H9 (cell line): ENCODE results near the gene PITPNM1. TPM values are rescaled to one million over a fixed set of nuclear protein-coding genes. Genes with fewer than 3 reads are reported as not detected.

Experiments used
- DNase-seq: peaks from one replicate; pipeline ENCODE4 v3.0.0-alpha.2; 2017
- H2AFZ ChIP-seq: one replicate; pipeline ENCODE4 v1.6.1; 2013; ENCODE audit warnings: mild to moderate bottlenecking, low read length, control low read depth, moderate library complexity
- H2AK5ac ChIP-seq: 2 replicates; pipeline ENCODE4 v1.6.1; 2013; ENCODE audit warnings: low read length, control low read depth, mixed read lengths; ENCODE audit not compliant: insufficient read length
- H2BK120ac ChIP-seq: one replicate; pipeline ENCODE4 v1.6.1; 2013; ENCODE audit warnings: low read depth, mild to moderate bottlenecking, low read length, control low read depth, inconsistent platforms; ENCODE audit not compliant: poor library complexity, severe bottlenecking
- H2BK12ac ChIP-seq: 2 replicates; pipeline ENCODE4 v1.6.1; 2013; ENCODE audit warnings: low read length, control low read depth, mixed read lengths, low read depth; ENCODE audit not compliant: insufficient read length
- H2BK15ac ChIP-seq: 2 replicates; pipeline ENCODE4 v1.6.1; 2013; ENCODE audit warnings: low read depth, low read length, control low read depth
- H2BK20ac ChIP-seq: one replicate; pipeline ENCODE4 v1.6.1; 2013; ENCODE audit warnings: low read depth, mild to moderate bottlenecking, low read length, control low read depth, inconsistent platforms; ENCODE audit not compliant: poor library complexity, severe bottlenecking
- H2BK5ac ChIP-seq: 2 replicates; pipeline ENCODE4 v1.6.1; 2013; ENCODE audit warnings: low read length, control low read depth, mixed read lengths; ENCODE audit not compliant: insufficient read length
- H3K14ac ChIP-seq: 2 replicates; pipeline ENCODE4 v1.6.1; 2013; ENCODE audit warnings: low read length, control low read depth; ENCODE audit not compliant: insufficient read depth
- H3K18ac ChIP-seq: 2 replicates; pipeline ENCODE4 v1.6.1; 2013; ENCODE audit warnings: low read depth, mild to moderate bottlenecking, mixed read lengths, low read length, control low read depth; ENCODE audit not compliant: insufficient read length
- H3K23ac ChIP-seq: 2 replicates; pipeline ENCODE4 v1.6.1; 2013; ENCODE audit warnings: low read length, control low read depth, mixed read lengths, low read depth; ENCODE audit not compliant: insufficient read length
- H3K23me2 ChIP-seq: 2 replicates; pipeline ENCODE4 v1.6.1; 2013; ENCODE audit warnings: low read depth, mild to moderate bottlenecking, mixed read lengths, low read length, control low read depth; ENCODE audit not compliant: insufficient read length, poor library complexity, severe bottlenecking
- H3K27ac ChIP-seq: 2 replicates; pipeline ENCODE4 v1.5.1; 2013; ENCODE audit warnings: low read length, control low read depth, mixed read lengths, low read depth; ENCODE audit not compliant: insufficient read length
- H3K27me3 ChIP-seq: 2 replicates; pipeline ENCODE4 v1.6.1; 2013; ENCODE audit warnings: low read length, control low read depth, inconsistent platforms; ENCODE audit not compliant: insufficient read depth
- H3K4ac ChIP-seq: 2 replicates; pipeline ENCODE4 v1.6.1; 2013; ENCODE audit warnings: low read depth, mild to moderate bottlenecking, control low read depth, inconsistent platforms, low read length, moderate library complexity
- H3K4me1 ChIP-seq: 2 replicates; pipeline ENCODE4 v1.6.1; 2013; ENCODE audit warnings: low read length, control low read depth, inconsistent platforms; ENCODE audit not compliant: insufficient read depth
- H3K4me2 ChIP-seq: 2 replicates; pipeline ENCODE4 v1.6.1; 2013; ENCODE audit warnings: low read length, control low read depth, mixed read lengths; ENCODE audit not compliant: insufficient read length, insufficient read depth
- H3K56ac ChIP-seq: 2 replicates; pipeline ENCODE4 v1.6.1; 2013; ENCODE audit warnings: low read depth, mild to moderate bottlenecking, mixed read lengths, low read length, control low read depth; ENCODE audit not compliant: insufficient read length
- H3K79me1 ChIP-seq: 2 replicates; pipeline ENCODE4 v1.6.1; 2013; ENCODE audit warnings: low read depth, mild to moderate bottlenecking, moderate library complexity, low read length, control low read depth, inconsistent platforms; ENCODE audit not compliant: insufficient read depth, poor library complexity, severe bottlenecking
- H3K79me2 ChIP-seq: 2 replicates; pipeline ENCODE4 v1.6.1; 2013; ENCODE audit warnings: low read length, control low read depth, inconsistent platforms; ENCODE audit not compliant: insufficient read depth
- H3K9ac ChIP-seq: 2 replicates; pipeline ENCODE4 v1.6.1; 2013; ENCODE audit warnings: low read length, control low read depth, mixed read lengths; ENCODE audit not compliant: insufficient read length; ENCODE audit errors: extremely low read depth
- H3K9me3 ChIP-seq: one replicate; pipeline ENCODE4 v1.6.1; 2013; ENCODE audit warnings: low read depth, low read length, inconsistent platforms; ENCODE audit not compliant: control insufficient read depth
- H3T11ph ChIP-seq: one replicate; pipeline ENCODE4 v1.6.1; 2013; ENCODE audit warnings: mild to moderate bottlenecking, low read length, control low read depth, inconsistent platforms
- H4K20me1 ChIP-seq: one replicate; pipeline ENCODE4 v1.6.1; 2013; ENCODE audit not compliant: control insufficient read depth, insufficient read length, insufficient read depth
- H4K5ac ChIP-seq: 2 replicates; pipeline ENCODE4 v1.6.1; 2013; ENCODE audit warnings: low read depth, mild to moderate bottlenecking, mixed read lengths, low read length, control low read depth; ENCODE audit not compliant: insufficient read length
- H4K8ac ChIP-seq: replicated peaks from 2 replicates; pipeline ENCODE4 v1.6.1; 2013; ENCODE audit warnings: low read length, control low read depth, mixed read lengths, low read depth; ENCODE audit not compliant: insufficient read length
- H4K91ac ChIP-seq: 2 replicates; pipeline ENCODE4 v1.6.1; 2013; ENCODE audit warnings: low read depth, mild to moderate bottlenecking, moderate library complexity, mixed read lengths, low read length, control low read depth; ENCODE audit not compliant: insufficient read length
- H3K27ac Mint-ChIP-seq, 3 experiments: 2 replicates in 2 of 3; 3 replicates in 1 of 3; pipeline ENCODE4 v1.8.0; 2020 to 2021; ENCODE audit warnings: mixed read lengths in 3 of 3, mild to moderate bottlenecking in 1 of 3, moderate library complexity in 1 of 3
- H3K27me3 Mint-ChIP-seq: 2 replicates; pipeline ENCODE4 v1.8.0; 2021; ENCODE audit warnings: low read depth, mild to moderate bottlenecking, moderate library complexity, mixed read lengths
- H3K36me3 Mint-ChIP-seq, 3 experiments: 2 replicates in 2 of 3; 3 replicates in 1 of 3; pipeline ENCODE4 v1.8.0; 2020 to 2021; ENCODE audit warnings: low read depth in 3 of 3, mixed read lengths in 3 of 3; ENCODE audit not compliant: insufficient read depth in 1 of 3
- H3K4me1 Mint-ChIP-seq, 2 experiments: 2 replicates each; pipeline ENCODE4 v1.8.0; 2020; ENCODE audit warnings: mixed read lengths in 2 of 2
- H3K4me3 Mint-ChIP-seq, 2 experiments: 2 replicates in 1 of 2; 3 replicates in 1 of 2; pipeline ENCODE4 v1.8.0; 2020 to 2021; ENCODE audit warnings: mild to moderate bottlenecking in 2 of 2, mixed read lengths in 2 of 2, moderate library complexity in 1 of 2
- H3K9me3 Mint-ChIP-seq, 2 experiments: 2 replicates in 1 of 2; 3 replicates in 1 of 2; pipeline ENCODE4 v1.8.0; 2020; ENCODE audit warnings: mild to moderate bottlenecking in 2 of 2, mixed read lengths in 2 of 2, moderate library complexity in 1 of 2
- CTCF ChIP-seq: fragments of 200-600 bp; sonication (generic); conservative IDR thresholded peaks from 3 replicates; pipeline ENCODE4 v1.8.0; 2021; ENCODE audit warnings: antibody characterized with exemption, mild to moderate bottlenecking
- WGBS: extraction: QIAGEN DNeasy Blood & Tissue Kit; methylation state at CpG from one replicate; pipeline ENCODE4 v1.1.7; 2013; ENCODE audit warnings: missing lambda C conversion rate, low lambda C conversion rate, mixed read lengths; ENCODE audit not compliant: insufficient read length; ENCODE audit errors: extremely low coverage; 5-methylcytosine and 5-hydroxymethylcytosine counted together
- total RNA-seq: library from RNA; stranded (reverse); gene quantifications from 2 replicates; pipeline ENCODE4 v1.2.1, GENCODE V29; 2021

The PITPNM1 gene
- total RNA-seq, 1 experiment from 2014 or later, result 43.5 TPM

- H2BK5ac ChIP-seq, result no peak overlapping the region
These were observed 16.8 kb upstream of the PITPNM1 start for GRCh38 chr11:67521924-67522323.

More at GRCh38 chr11:67521924-67522323, 16.8 kb upstream of the PITPNM1 start:
- H3K4me1 ChIP-seq, result no peaks in the 10 kb centered on the region
- no peak overlapping the region for H3K4me2 ChIP-seq
- no peak overlapping the region for H3K4me3 Mint-ChIP-seq
- H3K9me3 ChIP-seq, result no peaks in the 10 kb centered on the region
- no CpG with 5 or more reads among the region's 10 CpGs for WGBS
- H4K5ac ChIP-seq, result no peak overlapping the region
- no peaks in the 10 kb centered on the region for H3K23me2 ChIP-seq
- H3K9me3 Mint-ChIP-seq, result no peaks in the 10 kb centered on the region
- no peaks in the 10 kb centered on the region for H3K79me1 ChIP-seq
- H2BK120ac ChIP-seq, result no peak overlapping the region
- H3T11ph ChIP-seq, result no peak overlapping the region
- no peak overlapping the region for H2BK15ac ChIP-seq
- no peak overlapping the region for H2AFZ ChIP-seq
- H3K9ac ChIP-seq, result no peak overlapping the region
- no peaks in the 10 kb centered on the region for H3K27me3 ChIP-seq
- no peak overlapping the region for H4K8ac ChIP-seq
- H4K91ac ChIP-seq, result no peak overlapping the region
- no peak overlapping the region for H3K56ac ChIP-seq
- H3K36me3 Mint-ChIP-seq, result no peaks in the 10 kb centered on the region
- no peak overlapping the region for H3K14ac ChIP-seq
- H3K27me3 Mint-ChIP-seq, result peaks cover 23% of the 10 kb centered on the region
- no peak overlapping the region for H2BK20ac ChIP-seq
- H3K4me1 Mint-ChIP-seq, result no peaks in the 10 kb centered on the region; a peak in 1 of 4 replicates
- H3K27ac ChIP-seq, result no peak overlapping the region
- H2AK5ac ChIP-seq, result no peak overlapping the region
- H4K20me1 ChIP-seq, result no peaks in the 10 kb centered on the region
- no peak overlapping the region for H3K23ac ChIP-seq
- H3K79me2 ChIP-seq, result no peaks in the 10 kb centered on the region
- no peak for TF ChIP-seq CTCF
- H3K18ac ChIP-seq, result no peak overlapping the region
- no peak for DNase-seq
- peak overlapping the region in 1 of 3 experiments; percentile 74; a peak in 1 of 7 replicates for H3K27ac Mint-ChIP-seq
- no peak overlapping the region for H2BK12ac ChIP-seq
- H3K4ac ChIP-seq, result no peak overlapping the region
